ENCODE results near the gene FCMR. TPM values are rescaled to one million over a fixed set of nuclear protein-coding genes. Genes with fewer than 3 reads are reported as not detected.

The FCMR gene
- total and polyA plus RNA-seq, 2 donors (not counting 1 experiment from before 2014, with no cell fraction given) = 711 to 931 TPM

- Histone ChIP-seq H3K4me1 (ENCODE audit: control insufficient read depth in 2 of 2, insufficient read depth in 2 of 2, low read length in 2 of 2) (peaks cover 2 to 13% of the 10 kb centered on the region in 2 donors), H4K20me1 (ENCODE audit: control insufficient read depth, insufficient read depth, low read length, poor library complexity, severe bottlenecking) (peaks cover 41% of the 10 kb centered on the region), H3K36me3 (replicated peaks in 1 of 2; ENCODE audit: control extremely low read depth in 1 of 2, control insufficient read depth in 1 of 2, extremely low read depth in 1 of 2, insufficient read depth in 2 of 2, low read length in 1 of 2) (peaks cover 2 to 30% of the 10 kb centered on the region in 2 experiments), H3K4me3 (ENCODE audit: control extremely low read depth in 1 of 5, extremely low read depth in 1 of 5, insufficient read depth in 1 of 5, low read depth in 2 of 5, low read length in 4 of 5) (no peak overlapping the region), H3K9ac (ENCODE audit: low read length) (no peak overlapping the region), H3K4me2 (replicated peaks; ENCODE audit: low read depth, low read length, poor library complexity, severe bottlenecking) (no peak overlapping the region), H3K79me2 (ENCODE audit: control insufficient read depth, insufficient read depth, low read length) (no peaks in the 10 kb centered on the region), H3K27ac (ENCODE audit: low read length in 2 of 2) (peak overlapping the region in 1 of 2 donors; percentile 72), H2AFZ (ENCODE audit: insufficient read depth, low read depth, low read length, poor library complexity, severe bottlenecking) (no peak overlapping the region), H3K9me3 (ENCODE audit: control extremely low read depth in 1 of 3, control insufficient read depth in 2 of 3, insufficient read depth in 1 of 3, low read length in 2 of 3) (no peaks in the 10 kb centered on the region), H3K27me3 (replicated peaks in 1 of 4; ENCODE audit: control extremely low read depth in 1 of 4, control insufficient read depth in 3 of 4, insufficient read depth in 4 of 4, low read length in 3 of 4) (no peaks in the 10 kb centered on the region)
- Mint-ChIP-seq H3K27ac (peak overlapping the region; percentile 27), H3K27me3 (no peaks in the 10 kb centered on the region), H3K9me3 (ENCODE audit: insufficient read depth) (no peaks in the 10 kb centered on the region), H3K4me1 (peaks cover 41% of the 10 kb centered on the region), H3K4me3 (no peak overlapping the region)
- intact Hi-C loops (cut with micrococcal nuclease) = no loop called here
- peak; percentile 9 for ATAC-seq (ENCODE audit: low read depth)
- 90% methylated on average over 4 of the region's 7 CpGs for WGBS (ENCODE audit: insufficient coverage)
- CTCF ChIA-PET = interaction anchor here (0.6 to 11.6 kb wide), 9 partner anchors 9 to 870 kb away, joined by 3 to 208 read pairs (median 6); partner anchors contain the start of gene FCMR
- POLR2A ChIA-PET = interaction anchor here (0.6 to 1.5 kb wide), 5 partner anchors 9 to 89 kb away, joined by 3 to 7 read pairs (median 6); no protein-coding TSS in a partner anchor
- DNase-seq = no peak
- TF ChIP-seq EZH2 (IDR thresholded peaks at IDR 0.05; ENCODE audit: borderline replicate concordance, insufficient read depth, low read depth, low read length, poor library complexity, severe bottlenecking) = no peak
- TF ChIP-seq, protein P1, sequence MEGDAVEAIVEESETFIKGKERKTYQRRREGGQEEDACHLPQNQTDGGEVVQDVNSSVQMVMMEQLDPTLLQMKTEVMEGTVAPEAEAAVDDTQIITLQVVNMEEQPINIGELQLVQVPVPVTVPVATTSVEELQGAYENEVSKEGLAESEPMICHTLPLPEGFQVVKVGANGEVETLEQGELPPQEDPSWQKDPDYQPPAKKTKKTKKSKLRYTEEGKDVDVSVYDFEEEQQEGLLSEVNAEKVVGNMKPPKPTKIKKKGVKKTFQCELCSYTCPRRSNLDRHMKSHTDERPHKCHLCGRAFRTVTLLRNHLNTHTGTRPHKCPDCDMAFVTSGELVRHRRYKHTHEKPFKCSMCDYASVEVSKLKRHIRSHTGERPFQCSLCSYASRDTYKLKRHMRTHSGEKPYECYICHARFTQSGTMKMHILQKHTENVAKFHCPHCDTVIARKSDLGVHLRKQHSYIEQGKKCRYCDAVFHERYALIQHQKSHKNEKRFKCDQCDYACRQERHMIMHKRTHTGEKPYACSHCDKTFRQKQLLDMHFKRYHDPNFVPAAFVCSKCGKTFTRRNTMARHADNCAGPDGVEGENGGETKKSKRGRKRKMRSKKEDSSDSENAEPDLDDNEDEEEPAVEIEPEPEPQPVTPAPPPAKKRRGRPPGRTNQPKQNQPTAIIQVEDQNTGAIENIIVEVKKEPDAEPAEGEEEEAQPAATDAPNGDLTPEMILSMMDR (IDR thresholded peaks at IDR 0.05) = no peak
Observed at GRCh38 chr1:206900149-206900548, 21.6 kb downstream of the FCMR start.

- Histone ChIP-seq H3K4me2 (replicated peaks; ENCODE audit: low read depth, low read length, poor library complexity, severe bottlenecking) (no peak overlapping the region), H3K36me3 (replicated peaks in 1 of 2; ENCODE audit: control extremely low read depth in 1 of 2, control insufficient read depth in 1 of 2, extremely low read depth in 1 of 2, insufficient read depth in 2 of 2, low read length in 1 of 2) (peaks cover 2 to 25% of the 10 kb centered on the region in 2 experiments), H3K79me2 (ENCODE audit: control insufficient read depth, insufficient read depth, low read length) (no peaks in the 10 kb centered on the region), H3K4me1 (ENCODE audit: control insufficient read depth in 2 of 2, insufficient read depth in 2 of 2, low read length in 2 of 2) (peaks cover 0 to 9% of the 10 kb centered on the region in 2 donors), H4K20me1 (ENCODE audit: control insufficient read depth, insufficient read depth, low read length, poor library complexity, severe bottlenecking) (peaks cover 37% of the 10 kb centered on the region), H3K9ac (ENCODE audit: low read length) (no peak overlapping the region), H3K27ac (ENCODE audit: low read length in 2 of 2) (peak overlapping the region in 1 of 2 donors; percentile 72), H2AFZ (ENCODE audit: insufficient read depth, low read depth, low read length, poor library complexity, severe bottlenecking) (no peak overlapping the region), H3K4me3 (ENCODE audit: control extremely low read depth in 1 of 5, extremely low read depth in 1 of 5, insufficient read depth in 1 of 5, low read depth in 2 of 5, low read length in 4 of 5) (no peak overlapping the region), H3K9me3 (ENCODE audit: control extremely low read depth in 1 of 3, control insufficient read depth in 2 of 3, insufficient read depth in 1 of 3, low read length in 2 of 3) (no peaks in the 10 kb centered on the region), H3K27me3 (replicated peaks in 1 of 4; ENCODE audit: control extremely low read depth in 1 of 4, control insufficient read depth in 3 of 4, insufficient read depth in 4 of 4, low read length in 3 of 4) (no peaks in the 10 kb centered on the region)
- peaks cover 37% of the 10 kb centered on the region for H3K4me1 Mint-ChIP-seq
- H3K4me3 Mint-ChIP-seq = no peak overlapping the region
- no peaks in the 10 kb centered on the region for H3K27me3 Mint-ChIP-seq
- TF ChIP-seq, protein P1 (IDR thresholded peaks at IDR 0.05) = no peak
- no peak for TF ChIP-seq EZH2 (IDR thresholded peaks at IDR 0.05; ENCODE audit: borderline replicate concordance, insufficient read depth, low read depth, low read length, poor library complexity, severe bottlenecking)
- H3K27ac Mint-ChIP-seq = peak overlapping the region; percentile 27
- CTCF ChIA-PET = interaction anchor here (1.2 to 11.6 kb wide), 8 partner anchors 10 to 173 kb away, joined by 4 to 208 read pairs (median 6); partner anchors contain the start of gene FCMR
- intact Hi-C loops (cut with micrococcal nuclease) = loop anchor here (5.0 kb wide), 1 partner anchor 33 kb away; no protein-coding TSS in a partner anchor
- ATAC-seq (ENCODE audit: low read depth) = peak; percentile 3
- 29% methylated on average over 1 of the region's 5 CpGs for WGBS (ENCODE audit: insufficient coverage)
- POLR2A ChIA-PET = interaction anchor here (0.6 to 1.0 kb wide), 3 partner anchors 9 to 88 kb away, joined by 3 to 7 read pairs (median 5); no protein-coding TSS in a partner anchor
- no peak for DNase-seq
- H3K9me3 Mint-ChIP-seq (ENCODE audit: insufficient read depth) = no peaks in the 10 kb centered on the region
Observed at GRCh38 chr1:206899717-206900116, 22.0 kb downstream of the FCMR start.

All from B cell (primary cell).